GM12873 (cell line): ENCODE results near the gene CDK9.

ENCODE experiments used
- CTCF ChIP-seq: IDR thresholded peaks from 2 replicates; pipeline ENCODE4 v1.5.1; 2012; ENCODE audit warnings: low read depth, mild to moderate bottlenecking, moderate library complexity, low read length, control low read depth; ENCODE audit not compliant: insufficient read depth; ENCODE audit errors: missing control alignments

The CDK9 gene

GRCh38 chr9:127777368-127777980, 8.4 kb upstream of the CDK9 start:
- no peak for TF ChIP-seq CTCF

DNA sequence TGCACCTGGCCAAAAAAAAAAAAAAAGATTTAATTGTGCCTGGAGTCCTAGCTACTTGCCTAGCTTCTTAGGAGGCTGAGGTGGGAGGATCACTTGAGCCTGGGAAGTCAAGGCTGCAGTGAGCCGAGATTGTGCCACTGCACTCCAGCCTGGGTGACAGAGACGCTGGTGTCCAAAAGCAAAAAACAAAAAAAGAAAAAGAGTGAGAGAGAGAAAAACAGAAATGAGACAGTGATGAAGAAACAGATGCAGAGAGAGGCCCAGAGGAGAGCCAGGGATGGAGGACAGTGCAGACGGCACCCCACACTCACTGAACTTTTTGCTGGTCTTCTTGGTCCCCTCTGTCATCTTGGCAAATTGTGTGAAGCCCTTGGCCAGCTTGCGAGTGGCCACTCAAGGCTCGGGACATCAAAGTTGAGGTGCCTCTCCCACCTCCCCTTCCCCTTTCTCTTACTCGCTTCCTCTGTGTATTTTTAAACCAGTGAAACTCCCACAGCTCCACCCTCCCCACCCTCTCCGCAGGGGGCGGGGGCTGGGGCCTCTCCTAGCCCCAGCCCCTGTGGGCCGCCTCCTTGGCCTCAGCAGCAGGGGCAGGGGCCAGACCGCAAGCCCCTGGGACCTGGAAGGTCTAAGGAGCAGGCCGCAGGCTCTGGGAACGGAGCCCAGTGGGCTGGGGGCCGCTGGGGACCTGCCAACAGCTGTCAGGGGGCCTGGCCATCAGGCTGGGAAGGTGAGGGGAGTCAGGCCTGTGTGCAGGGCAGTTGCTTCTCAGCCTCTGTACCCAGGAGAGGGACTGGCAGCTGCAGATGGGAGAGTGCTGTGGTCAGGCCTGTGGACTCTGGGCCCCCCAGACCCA, 7.3 kb upstream of the CDK9 start, which contains the start of gene SH2D3C:
Gene SH2D3C (minus strand): TSS at position 387 of the 856 bp plus-strand sequence. CDS start 39 bp downstream, at position 348.
- no peak for TF ChIP-seq CTCF

- no peak for TF ChIP-seq CTCF
Measured at GRCh38 chr9:127779136-127779981, 6.5 kb upstream of the CDK9 start.

DNA sequence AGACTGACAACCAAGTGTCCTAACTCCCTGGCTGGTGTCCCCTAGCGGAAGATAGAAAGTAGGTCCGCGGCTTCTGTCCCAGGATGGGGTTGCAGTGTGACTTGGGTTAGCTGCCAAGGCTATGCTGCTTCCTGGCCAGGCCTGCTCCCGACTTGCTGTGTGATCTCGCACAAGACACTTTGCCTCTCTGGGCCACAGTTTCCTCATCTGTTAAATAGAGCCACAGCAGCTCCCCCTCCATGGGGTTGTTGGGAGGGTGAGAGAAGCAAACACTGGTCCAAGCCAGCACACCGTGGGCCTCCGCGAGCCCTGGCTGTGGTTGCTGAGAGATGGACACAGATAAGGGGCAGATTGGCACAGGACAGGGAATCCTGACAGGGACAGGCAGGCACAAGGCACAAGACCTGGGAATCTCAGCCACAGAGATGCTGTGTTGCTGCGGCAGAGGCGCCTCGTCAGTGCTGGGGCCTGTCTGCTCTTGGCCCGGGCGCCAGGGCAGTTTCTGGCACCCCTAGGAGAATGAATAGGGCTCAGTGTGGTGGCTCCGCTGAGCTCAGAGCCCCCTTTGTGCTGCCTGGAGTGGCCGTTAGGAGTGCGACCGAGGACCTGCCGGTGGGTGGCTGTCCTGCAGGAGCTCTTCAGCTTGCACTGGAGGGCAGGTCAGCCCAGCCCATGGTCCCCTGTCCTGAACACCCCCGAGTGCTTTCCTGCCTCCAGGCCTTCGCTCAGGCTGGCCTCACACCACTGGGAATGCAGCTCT, 5.5 kb upstream of the CDK9 start:
- no peak for TF ChIP-seq CTCF

- TF ChIP-seq CTCF = no peak
Measured at GRCh38 chr9:127781806-127782205, 4.0 kb upstream of the CDK9 start.

DNA sequence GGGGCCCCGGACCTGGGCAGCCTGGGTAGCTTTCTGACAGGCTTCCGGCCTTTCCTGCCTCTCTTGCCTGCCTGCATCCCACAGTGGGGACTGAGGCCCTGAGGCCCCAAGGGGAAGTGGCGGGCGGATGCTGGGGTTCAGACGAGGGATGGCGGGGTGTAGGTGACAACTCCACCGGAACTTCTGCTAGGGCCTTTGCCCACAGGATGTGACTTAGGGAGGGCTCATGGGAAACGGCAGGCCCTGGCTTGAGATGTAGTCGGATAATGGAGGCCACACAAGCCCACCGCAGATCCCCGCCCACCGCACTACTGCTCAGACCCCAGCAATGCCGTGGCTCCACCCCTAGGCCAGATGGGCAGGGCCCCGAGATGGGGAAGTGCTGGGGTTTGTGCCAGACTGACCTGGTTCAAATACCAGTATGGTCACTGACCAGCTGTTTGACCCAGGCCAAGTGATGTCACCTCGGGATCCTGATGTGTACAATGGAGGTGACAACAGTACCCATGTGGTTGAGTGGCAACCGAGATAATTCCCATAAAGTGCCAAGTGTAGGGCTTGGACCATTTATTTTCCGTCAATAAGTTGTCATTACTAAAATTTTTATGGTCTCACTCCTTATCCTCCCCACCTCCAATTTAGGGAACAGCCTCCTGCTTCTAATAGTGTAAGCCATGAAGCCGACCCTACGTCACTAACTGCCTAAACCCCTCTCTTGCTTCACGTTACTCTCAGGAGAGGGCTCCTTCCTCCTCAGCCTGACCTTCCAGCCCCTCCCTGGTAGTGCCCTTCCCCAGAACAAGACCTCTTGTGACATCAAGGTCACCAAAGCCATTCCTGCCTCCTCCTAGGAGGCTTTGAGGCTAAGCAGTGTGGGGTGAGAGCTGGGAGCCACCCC, 2.5 kb upstream of the CDK9 start:
- no peak for TF ChIP-seq CTCF
